ENCODE data around the gene TBC1D4. TPM values are rescaled to one million over a fixed set of nuclear protein-coding genes. Genes with fewer than 3 reads are reported as not detected.

TBC1D4 gene
- polyA plus RNA-seq, 1 of the 3 experiments (the other 2 are of a cell fraction) = 8.8 TPM

GRCh38 chr13:75482070-75482819, at the start of gene TBC1D4 (continued):
- 0 out of 2 replicates have a peak, but pooled peaks have one; percentile 15 for TF ChIP-seq PBX3 (IDR thresholded peaks at IDR 0.05)
- TF ChIP-seq TEAD4 (IDR thresholded peaks at IDR 0.05; ENCODE audit: borderline replicate concordance, insufficient read depth) = 0 out of 2 replicates have a peak, but pooled peaks have one; percentile 29
- TF ChIP-seq EP300 (IDR thresholded peaks at IDR 0.05; ENCODE audit: borderline replicate concordance in 1 of 2, low read depth in 1 of 2, low read length in 1 of 2) = peak in 1 of 2 experiments; percentile 45; a peak in 1 of 4 replicates
- TF ChIP-seq GATA2 (CRISPR knock-in tag; IDR thresholded peaks at IDR 0.05) = no peak
- peak; percentile 25 for TF ChIP-seq CHD2 (IDR thresholded peaks at IDR 0.05; ENCODE audit: low read length, partially characterized antibody)
- TF ChIP-seq NFIC (IDR thresholded peaks at IDR 0.05; ENCODE audit: borderline replicate concordance) = 0 out of 2 replicates have a peak, but pooled peaks have one; percentile 25
- no peak for TF ChIP-seq YY1 (IDR thresholded peaks at IDR 0.05; ENCODE audit: low read depth)
- TF ChIP-seq POLR2AphosphoS5 (IDR thresholded peaks at IDR 0.05; ENCODE audit: low read depth, low read length) = peak; percentile 22; the same call in 1 of the 2 replicates
- peak; percentile 32 for TF ChIP-seq TAF1 (IDR thresholded peaks at IDR 0.05; ENCODE audit: borderline replicate concordance, low read depth, low read length)
- TF ChIP-seq ELF1 (IDR thresholded peaks at IDR 0.05) = no peak; the same call in 1 of the 2 replicates
- TF ChIP-seq GABPA (IDR thresholded peaks at IDR 0.05; ENCODE audit: low read depth) = peak; percentile 43; the same call in 1 of the 2 replicates

- peaks cover 0 to 4% of the 10 kb centered on the region in 2 experiments; a peak in 1 of 4 replicates for H3K4me1 ChIP-seq (ENCODE audit: control insufficient read depth in 1 of 2, insufficient read depth in 2 of 2, low read depth in 1 of 2, low read length in 1 of 2)
- peaks cover 3% of the 10 kb centered on the region for H3F3A ChIP-seq (replicated peaks; ENCODE audit: insufficient read depth)
- H3K4me2 ChIP-seq = no peak overlapping the region
- H3K27ac ChIP-seq (ENCODE audit: low read depth in 2 of 2, low read length in 1 of 2) = no peak overlapping the region
- TF ChIP-seq ELF1 (IDR thresholded peaks at IDR 0.05) (no peak), ZBTB33 (IDR thresholded peaks at IDR 0.05; ENCODE audit: borderline replicate concordance, low read depth) (no peak), SIN3A (IDR thresholded peaks at IDR 0.05; ENCODE audit: borderline replicate concordance, low read depth, low read length) (no peak), GATA2 (CRISPR knock-in tag; IDR thresholded peaks at IDR 0.05) (no peak), EP300 (IDR thresholded peaks at IDR 0.05; ENCODE audit: borderline replicate concordance in 1 of 2, low read depth in 1 of 2, low read length in 1 of 2) (no peak), USF2 (IDR thresholded peaks at IDR 0.05; ENCODE audit: borderline replicate concordance, low read depth, low read length) (no peak), FOXJ3 (CRISPR knock-in tag; IDR thresholded peaks at IDR 0.05) (no peak), PBX3 (IDR thresholded peaks at IDR 0.05) (no peak)
- ChIA-PET CTCF (interaction anchor here (1.2 to 1.6 kb wide), 2 partner anchors 8 to 48 kb away, joined by 3 to 4 read pairs; partner anchors contain the start of gene TBC1D4), POLR2A (no interaction called here)
- peaks cover 40 to 45% of the 10 kb centered on the region in 2 experiments for H3K36me3 ChIP-seq (replicated peaks in 1 of 2; ENCODE audit: control insufficient read depth in 1 of 2, insufficient read depth in 2 of 2, low read length in 1 of 2)
- H4K20me1 ChIP-seq (ENCODE audit: insufficient read depth) = no peaks in the 10 kb centered on the region
- no peaks in the 10 kb centered on the region for H3K9me3 ChIP-seq
- no peaks in the 10 kb centered on the region for H3K9me2 ChIP-seq
- H3K9ac ChIP-seq = no peak overlapping the region
- no peak overlapping the region for H3K4me3 ChIP-seq (ENCODE audit: low read depth in 2 of 2, low read length in 1 of 2)
- H2AFZ ChIP-seq (ENCODE audit: low read depth) = no peak overlapping the region
- H3K79me2 ChIP-seq (ENCODE audit: insufficient read depth) = peaks cover 4% of the 10 kb centered on the region; the same call in 1 of the 2 replicates
- no peak for DNase-seq
- no peaks in the 10 kb centered on the region for H3K27me3 ChIP-seq (ENCODE audit: insufficient read depth)
Observed at GRCh38 chr13:75530549-75530961, 48.6 kb upstream of the TBC1D4 start.

Data from SK-N-SH (cell line).